HCT116 (cell line): ENCODE results near the gene SLC29A1. TPM values are rescaled to one million over a fixed set of nuclear protein-coding genes. Genes with fewer than 3 reads are reported as not detected.

Experiments
- ATAC-seq: fragments of 200-7000 bp; cut with Tn5 transposase; 2 replicates; pipeline ENCODE4 v1.9.1; 2020; ENCODE audit warnings: mild to moderate bottlenecking, moderate library complexity
- BruUV-seq: library from RNA; stranded (reverse); fragments of 400-500 nt; replicated peaks from 2 replicates; lab custom pipeline; 2021; lab: Mats Ljungman, UMichigan
- CTCF ChIA-PET: fragments of 300-600 bp; sonication (Branson Sonifier 250); formaldehyde crosslinking; loops from one replicate; lab custom pipeline; 2021; ENCODE audit warnings: antibody characterized with exemption; lab: Charles Lee
- POLR2A ChIA-PET: fragments of 300-600, 350-600 bp; sonication (Branson Sonifier 250); formaldehyde crosslinking; loops from one replicate; lab custom pipeline; 2021; ENCODE audit warnings: antibody characterized with exemption; lab: Charles Lee
- RAD21 ChIA-PET, 2 experiments: fragments of 300-600 bp; sonication (Branson Sonifier 250); formaldehyde crosslinking; loops; one replicate each; lab custom pipeline; 2023; ENCODE audit warnings: low total read pairs in 2 of 2; ENCODE audit not compliant: uncharacterized antibody in 2 of 2, unreplicated experiment in 2 of 2, low non-redundant PET in 1 of 2; lab: Charles Lee
- DNase-seq: peaks from one replicate; pipeline ENCODE4 v3.0.0-alpha.2; 2010; ENCODE audit warnings: low read depth, low spot score
- H2AFZ ChIP-seq: fragments of 200-600 bp; shearing (Covaris generic), sonication (generic); 2 replicates; pipeline ENCODE4 v1.6.1; 2017; ENCODE audit warnings: low read depth, mixed run types, mixed read lengths, antibody characterized with exemption, low read length; ENCODE audit not compliant: poor library complexity, severe bottlenecking
- H3K27ac ChIP-seq: 2 replicates; pipeline ENCODE4 v1.5.1; 2012; ENCODE audit warnings: low read depth, low read length
- H3K27me3 ChIP-seq: fragments of 200-600 bp; sonication (generic); 2 replicates; pipeline ENCODE4 v1.6.1; 2016; ENCODE audit warnings: mixed run types, low read length, mixed read lengths; ENCODE audit not compliant: insufficient read depth
- H3K36me3 ChIP-seq, 2 experiments: fragments of 200-500 bp in 1 of 2; fragments of 200-600 bp in 1 of 2; sonication (Bioruptor generic) in 1 of 2; sonication (generic) in 1 of 2; 2 replicates each; pipeline versions ENCODE4 v1.5.1 to v1.6.1; 2014 to 2016; ENCODE audit warnings: low read length in 2 of 2, inconsistent platforms in 1 of 2, mixed read lengths in 1 of 2, mixed run types in 1 of 2; ENCODE audit not compliant: insufficient read depth in 2 of 2, control insufficient read depth in 1 of 2
- H3K4me1 ChIP-seq, 2 experiments: fragments of 200-600 bp in 1 of 2; sonication (generic) in 1 of 2; 2 replicates each; pipeline versions ENCODE4 v1.5.1 to v1.6.1; 2012 to 2017; ENCODE audit warnings: low read length in 2 of 2, inconsistent platforms in 1 of 2, mild to moderate bottlenecking in 1 of 2, mixed read lengths in 1 of 2, mixed run types in 1 of 2, moderate library complexity in 1 of 2; ENCODE audit not compliant: insufficient read depth in 2 of 2, control insufficient read depth in 1 of 2
- H3K4me2 ChIP-seq: fragments of 200-600 bp; sonication (generic); 2 replicates; pipeline ENCODE4 v1.6.1; 2017; ENCODE audit warnings: mixed run types, low read length, mixed read lengths
- H3K4me3 ChIP-seq, 2 experiments: fragments of 200-600 bp in 1 of 2; sonication (generic) in 1 of 2; replicated peaks in 1 of 2; 2 replicates each; pipeline ENCODE4 v1.5.1; 2011 to 2016; ENCODE audit warnings: low read length in 2 of 2, control low read depth in 1 of 2, low read depth in 1 of 2, mild to moderate bottlenecking in 1 of 2, mixed read lengths in 1 of 2, mixed run types in 1 of 2
- H3K79me2 ChIP-seq: fragments of 200-600 bp; sonication (generic); 2 replicates; pipeline ENCODE4 v1.6.1; 2017; ENCODE audit warnings: mild to moderate bottlenecking, mixed run types, low read length, moderate library complexity, mixed read lengths; ENCODE audit not compliant: insufficient read depth
- H3K9ac ChIP-seq: fragments of 200-600 bp; sonication (generic); 2 replicates; pipeline ENCODE4 v1.6.1; 2016; ENCODE audit warnings: low read length, mixed read lengths
- H3K9me2 ChIP-seq: fragments of 200-600 bp; sonication (generic), shearing (Covaris generic); 2 replicates; pipeline ENCODE4 v1.6.1; 2017; ENCODE audit warnings: mixed run types, mild to moderate bottlenecking, moderate library complexity; ENCODE audit not compliant: insufficient read depth
- H3K9me3 ChIP-seq, 2 experiments: fragments of 200-500 bp in 1 of 2; fragments of 200-600 bp in 1 of 2; sonication (Bioruptor generic) in 1 of 2; sonication (generic) in 1 of 2; 2 replicates each; pipeline ENCODE4 v1.6.1; 2014 to 2017; ENCODE audit warnings: low read length in 2 of 2, mixed read lengths in 2 of 2, inconsistent platforms in 1 of 2, low read depth in 1 of 2, mild to moderate bottlenecking in 1 of 2, mixed run types in 1 of 2, moderate library complexity in 1 of 2; ENCODE audit not compliant: control insufficient read depth in 1 of 2, insufficient read depth in 1 of 2
- H4K20me1 ChIP-seq: fragments of 200-600 bp; sonication (generic), shearing (Covaris generic); 2 replicates; pipeline ENCODE4 v1.6.1; 2017; ENCODE audit warnings: mixed run types, mild to moderate bottlenecking, moderate library complexity; ENCODE audit not compliant: insufficient read depth
- CBX3 ChIP-seq: IDR thresholded peaks from 2 replicates; pipeline ENCODE4 v1.6.1; 2012; ENCODE audit warnings: low read depth
- CEBPB ChIP-seq: IDR thresholded peaks from 2 replicates; pipeline ENCODE4 v1.6.1; 2012; ENCODE audit warnings: low read depth
- ELF1 ChIP-seq: IDR thresholded peaks from 2 replicates; pipeline ENCODE4 v1.6.1; 2012; ENCODE audit warnings: low read depth, borderline replicate concordance
- EZH2phosphoT487 ChIP-seq: fragments of 200-600 bp; IDR thresholded peaks from 2 replicates; pipeline ENCODE4 v1.6.1; 2018; ENCODE audit warnings: antibody characterized with exemption, borderline replicate concordance
- FOSL1 ChIP-seq: IDR thresholded peaks from 2 replicates; pipeline ENCODE4 v1.6.1; 2012; ENCODE audit warnings: low read depth
- JUND ChIP-seq: IDR thresholded peaks from 2 replicates; pipeline ENCODE4 v1.6.1; 2012
- POLR2AphosphoS5 ChIP-seq: IDR thresholded peaks from 2 replicates; pipeline ENCODE4 v1.6.1; 2011; ENCODE audit warnings: mild to moderate bottlenecking, low read depth, low read length, moderate library complexity
- RAD21 ChIP-seq: IDR thresholded peaks from 2 replicates; pipeline ENCODE4 v1.6.1; 2012; ENCODE audit warnings: low read depth, mild to moderate bottlenecking
- TCF7L2 ChIP-seq: IDR thresholded peaks from 2 replicates; pipeline ENCODE4 v1.7.0; 2011; ENCODE audit warnings: borderline replicate concordance, inconsistent platforms; ENCODE audit not compliant: insufficient read depth, insufficient read length; ENCODE audit errors: extremely low read depth
- YY1 ChIP-seq: IDR thresholded peaks from 2 replicates; pipeline ENCODE4 v1.6.1; 2011; ENCODE audit warnings: low read length, low read depth, moderate library complexity, mild to moderate bottlenecking; ENCODE audit not compliant: insufficient replicate concordance; ENCODE audit errors: extremely low read depth
- ZNF274 ChIP-seq: fragments of 200-500 bp; sonication (Bioruptor generic); IDR thresholded peaks from 2 replicates; pipeline ENCODE4 v1.6.1; 2014; ENCODE audit warnings: mild to moderate bottlenecking, low read depth, low read length, inconsistent platforms
- intact Hi-C: fragments of 100-400 bp; cut with micrococcal nuclease; formaldehyde crosslinking; loops from 2 replicates; pipeline ENCODE4 v1.10.0; 2022
- total RNA-seq: library from RNA; stranded (reverse); gene quantifications from one replicate; pipeline ENCODE4 v1.2.1, GENCODE V29; 2021; ENCODE audit not compliant: unreplicated experiment
- TF ChIP-seq, protein P1 (sequence below): IDR thresholded peaks from 2 replicates; pipeline ENCODE4 v1.6.1; 2012
- TF ChIP-seq, protein P2 (sequence below), 3 experiments: fragments of 200-600 bp in 1 of 3; sonication (generic) in 1 of 3; IDR thresholded peaks in 2 of 3; conservative IDR thresholded peaks in 1 of 3; 2 replicates each; pipeline ENCODE4 v1.5.1; 2012 to 2017; ENCODE audit warnings: low read depth in 2 of 3, low read length in 2 of 3, antibody characterized with exemption in 1 of 3, borderline replicate concordance in 1 of 3, control low read depth in 1 of 3, mild to moderate bottlenecking in 1 of 3, mixed read lengths in 1 of 3, mixed run types in 1 of 3, moderate library complexity in 1 of 3; ENCODE audit not compliant: insufficient read depth in 1 of 3
- TF ChIP-seq, protein P3 (sequence below): IDR thresholded peaks from 2 replicates; pipeline ENCODE4 v1.6.1; 2012

Gene SLC29A1
- total RNA-seq, 1 experiment from 2014 or later = 67.6 TPM

DNA sequence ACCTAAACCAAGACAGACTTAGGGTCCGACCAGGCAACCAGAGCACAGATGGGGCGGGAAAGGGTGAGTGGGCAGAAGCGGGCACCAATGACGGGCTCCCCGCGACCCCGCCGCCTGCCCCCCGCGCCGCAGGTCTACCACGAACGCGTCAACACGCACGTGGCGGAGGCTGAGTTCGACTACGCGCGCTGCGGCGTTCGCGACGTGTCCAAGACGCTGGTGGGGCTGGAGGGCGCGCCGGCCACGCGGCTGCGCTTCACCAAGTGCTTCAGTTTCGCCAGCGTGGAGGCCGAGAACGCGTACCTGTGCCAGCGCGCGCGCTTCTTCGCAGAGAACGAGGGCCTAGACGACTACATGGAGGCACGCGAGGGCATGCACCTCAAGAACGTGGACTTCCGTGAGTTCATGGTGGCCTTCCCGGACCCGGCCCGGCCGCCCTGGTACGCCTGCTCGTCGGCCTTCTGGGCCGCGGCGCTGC, 51.9 kb downstream of the SLC29A1 start:
- Histone ChIP-seq H4K20me1 (no peaks in the 10 kb centered on the region), H3K9ac (no peak overlapping the region), H3K36me3 (no peaks in the 10 kb centered on the region), H3K9me3 (no peaks in the 10 kb centered on the region), H3K27ac (no peak overlapping the region), H3K9me2 (no peaks in the 10 kb centered on the region), H2AFZ (no peak overlapping the region), H3K4me3 (no peak overlapping the region), H3K4me1 (peaks cover 6 to 12% of the 10 kb centered on the region in 2 experiments), H3K4me2 (no peak overlapping the region), H3K79me2 (no peaks in the 10 kb centered on the region), H3K27me3 (no peaks in the 10 kb centered on the region)
- ChIA-PET CTCF (no interaction called here), POLR2A (no interaction called here), RAD21 (no interaction called here)
- intact Hi-C loops = no loop called here
- DNase-seq = no peak
- TF ChIP-seq CBX3 (no peak), JUND (no peak), RAD21 (no peak), CEBPB (no peak), YY1 (no peak), EZH2phosphoT487 (no peak), FOSL1 (no peak), TCF7L2 (no peak), ZNF274 (no peak), POLR2AphosphoS5 (no peak), ELF1 (no peak)
- TF ChIP-seq, protein P1, sequence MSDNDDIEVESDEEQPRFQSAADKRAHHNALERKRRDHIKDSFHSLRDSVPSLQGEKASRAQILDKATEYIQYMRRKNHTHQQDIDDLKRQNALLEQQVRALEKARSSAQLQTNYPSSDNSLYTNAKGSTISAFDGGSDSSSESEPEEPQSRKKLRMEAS = no peak
- TF ChIP-seq, protein P2, sequence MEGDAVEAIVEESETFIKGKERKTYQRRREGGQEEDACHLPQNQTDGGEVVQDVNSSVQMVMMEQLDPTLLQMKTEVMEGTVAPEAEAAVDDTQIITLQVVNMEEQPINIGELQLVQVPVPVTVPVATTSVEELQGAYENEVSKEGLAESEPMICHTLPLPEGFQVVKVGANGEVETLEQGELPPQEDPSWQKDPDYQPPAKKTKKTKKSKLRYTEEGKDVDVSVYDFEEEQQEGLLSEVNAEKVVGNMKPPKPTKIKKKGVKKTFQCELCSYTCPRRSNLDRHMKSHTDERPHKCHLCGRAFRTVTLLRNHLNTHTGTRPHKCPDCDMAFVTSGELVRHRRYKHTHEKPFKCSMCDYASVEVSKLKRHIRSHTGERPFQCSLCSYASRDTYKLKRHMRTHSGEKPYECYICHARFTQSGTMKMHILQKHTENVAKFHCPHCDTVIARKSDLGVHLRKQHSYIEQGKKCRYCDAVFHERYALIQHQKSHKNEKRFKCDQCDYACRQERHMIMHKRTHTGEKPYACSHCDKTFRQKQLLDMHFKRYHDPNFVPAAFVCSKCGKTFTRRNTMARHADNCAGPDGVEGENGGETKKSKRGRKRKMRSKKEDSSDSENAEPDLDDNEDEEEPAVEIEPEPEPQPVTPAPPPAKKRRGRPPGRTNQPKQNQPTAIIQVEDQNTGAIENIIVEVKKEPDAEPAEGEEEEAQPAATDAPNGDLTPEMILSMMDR (IDR thresholded peaks at IDR 0.05 in 2 of 3, conservative IDR thresholded peaks at IDR 0.05 in 1 of 3; ENCODE audit: borderline replicate concordance in 1 of 3, insufficient read depth in 1 of 3, low read depth in 2 of 3, low read length in 2 of 3) = no peak
- TF ChIP-seq, protein P3, sequence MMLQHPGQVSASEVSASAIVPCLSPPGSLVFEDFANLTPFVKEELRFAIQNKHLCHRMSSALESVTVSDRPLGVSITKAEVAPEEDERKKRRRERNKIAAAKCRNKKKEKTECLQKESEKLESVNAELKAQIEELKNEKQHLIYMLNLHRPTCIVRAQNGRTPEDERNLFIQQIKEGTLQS = no peak
- BruUV-seq = no TSS peak
- ATAC-seq = no peak
